Subcutaneous adipose tissue (tissue), 4 donors: ENCODE measurements around the gene RPUSD4. TPM values are rescaled to one million over a fixed set of nuclear protein-coding genes. Genes with fewer than 3 reads are reported as not detected.

Experiments
- CTCF ChIP-seq: fragments of 450-650 bp; IDR thresholded peaks from one replicate; pipeline ENCODE4 v1.5.1; 2016; ENCODE audit warnings: low read depth, mild to moderate bottlenecking, control low read depth, antibody characterized with exemption, moderate library complexity
- total RNA-seq, 4 donors: library from RNA; depleted of rRNA; stranded (reverse); fragments of >200 nt; gene quantifications; one replicate each; pipeline ENCODE4 v1.1.0, GENCODE V29; 2016

The RPUSD4 gene
- total RNA-seq, 4 donors from 2014 or later, result 13.7 to 35.4 (median 26.7) TPM

GRCh38 chr11:126175393-126175792, 36.1 kb downstream of the RPUSD4 start:
- no peak for TF ChIP-seq CTCF

- TF ChIP-seq CTCF, result no peak
Observed at GRCh38 chr11:126174816-126175215, 36.6 kb downstream of the RPUSD4 start.

GRCh38 chr11:126173257-126173656, 38.2 kb downstream of the RPUSD4 start:
- TF ChIP-seq CTCF, result no peak

- TF ChIP-seq CTCF, result no peak
Observed at GRCh38 chr11:126172596-126173038, 38.8 kb downstream of the RPUSD4 start.

- TF ChIP-seq CTCF, result no peak
Observed at GRCh38 chr11:126169291-126169690, 42.2 kb downstream of the RPUSD4 start.

GRCh38 chr11:126167488-126167887, 44.0 kb downstream of the RPUSD4 start:
- TF ChIP-seq CTCF, result no peak

GRCh38 chr11:126166413-126166812, 45.0 kb downstream of the RPUSD4 start:
- TF ChIP-seq CTCF, result no peak

GRCh38 chr11:126165757-126166156, 45.7 kb downstream of the RPUSD4 start:
- no peak for TF ChIP-seq CTCF
